ENCODE measurements around the gene H1-8. TPM values are rescaled to one million over a fixed set of nuclear protein-coding genes. Genes with fewer than 3 reads are reported as not detected.
"Not testable (repeated sequence)": the region's sequence is repeated elsewhere in the genome, so short reads cannot be mapped to it uniquely, and the experiment has no call there.

The H1-8 gene
- total RNA-seq, 1 donor from 2014 or later = not detected

- H3K4me3 ChIP-seq (ENCODE audit: low read depth, low read length) = no peak overlapping the region
- H3K27me3 ChIP-seq (ENCODE audit: control insufficient read depth, insufficient read depth, low read length) = no peaks in the 10 kb centered on the region
- DNase-seq (ENCODE audit: low read depth) = no peak
- TF ChIP-seq CTCF (IDR thresholded peaks at IDR 0.05; ENCODE audit: insufficient read depth, low read length, severe bottlenecking) = no peak
- no peak for FAIRE-seq
- H3K36me3 ChIP-seq (ENCODE audit: control insufficient read depth, insufficient read depth, low read length) = no peaks in the 10 kb centered on the region
These were observed 36.7 kb upstream of the H1-8 start for GRCh38 chr3:129506231-129506742.

- Histone ChIP-seq H3K4me3 (ENCODE audit: low read depth, low read length) (no peak overlapping the region), H3K36me3 (ENCODE audit: control insufficient read depth, insufficient read depth, low read length) (no peaks in the 10 kb centered on the region), H3K27me3 (ENCODE audit: control insufficient read depth, insufficient read depth, low read length) (no peaks in the 10 kb centered on the region)
- no peak for DNase-seq (ENCODE audit: low read depth)
- no peak for FAIRE-seq
- no peak for TF ChIP-seq CTCF (IDR thresholded peaks at IDR 0.05; ENCODE audit: insufficient read depth, low read length, severe bottlenecking)
These were observed 35.7 kb upstream of the H1-8 start for GRCh38 chr3:129507181-129507831.

- Histone ChIP-seq H3K27me3 (ENCODE audit: control insufficient read depth, insufficient read depth, low read length) (no peaks in the 10 kb centered on the region), H3K36me3 (ENCODE audit: control insufficient read depth, insufficient read depth, low read length) (no peaks in the 10 kb centered on the region), H3K4me3 (ENCODE audit: low read depth, low read length) (no peak overlapping the region)
- TF ChIP-seq CTCF (IDR thresholded peaks at IDR 0.05; ENCODE audit: insufficient read depth, low read length, severe bottlenecking) = no peak
- FAIRE-seq (peak; percentile 77), DNase-seq (ENCODE audit: low read depth) (no peak)
These were observed 30.4 kb upstream of the H1-8 start for GRCh38 chr3:129512595-129512994.

GRCh38 chr3:129513705-129514104 lies 29.3 kb upstream of the H1-8 start:
- TF ChIP-seq CTCF (IDR thresholded peaks at IDR 0.05; ENCODE audit: insufficient read depth, low read length, severe bottlenecking) = no peak
- Histone ChIP-seq H3K27me3 (ENCODE audit: control insufficient read depth, insufficient read depth, low read length) (no peaks in the 10 kb centered on the region), H3K36me3 (ENCODE audit: control insufficient read depth, insufficient read depth, low read length) (no peaks in the 10 kb centered on the region), H3K4me3 (ENCODE audit: low read depth, low read length) (no peak overlapping the region)
- no peak for DNase-seq (ENCODE audit: low read depth)
- no peak for FAIRE-seq

GRCh38 chr3:129514110-129514509 lies 28.9 kb upstream of the H1-8 start:
- DNase-seq (ENCODE audit: low read depth) = no peak
- FAIRE-seq = no peak
- Histone ChIP-seq H3K4me3 (ENCODE audit: low read depth, low read length) (no peak overlapping the region), H3K27me3 (ENCODE audit: control insufficient read depth, insufficient read depth, low read length) (no peaks in the 10 kb centered on the region), H3K36me3 (ENCODE audit: control insufficient read depth, insufficient read depth, low read length) (no peaks in the 10 kb centered on the region)
- no peak for TF ChIP-seq CTCF (IDR thresholded peaks at IDR 0.05; ENCODE audit: insufficient read depth, low read length, severe bottlenecking)

GRCh38 chr3:129514563-129514962 lies 28.4 kb upstream of the H1-8 start:
- Histone ChIP-seq H3K4me3 (ENCODE audit: low read depth, low read length) (no peak overlapping the region), H3K27me3 (ENCODE audit: control insufficient read depth, insufficient read depth, low read length) (no peaks in the 10 kb centered on the region), H3K36me3 (ENCODE audit: control insufficient read depth, insufficient read depth, low read length) (no peaks in the 10 kb centered on the region)
- TF ChIP-seq CTCF (IDR thresholded peaks at IDR 0.05; ENCODE audit: insufficient read depth, low read length, severe bottlenecking) = no peak
- FAIRE-seq = no peak
- DNase-seq (ENCODE audit: low read depth) = no peak

- peak; percentile 50 for FAIRE-seq
- H3K27me3 ChIP-seq (ENCODE audit: control insufficient read depth, insufficient read depth, low read length); DNase-seq (ENCODE audit: low read depth); H3K36me3 ChIP-seq (ENCODE audit: control insufficient read depth, insufficient read depth, low read length); H3K4me3 ChIP-seq (ENCODE audit: low read depth, low read length): not testable (repeated sequence)
These were observed 27.7 kb upstream of the H1-8 start for GRCh38 chr3:129515108-129515820.

GRCh38 chr3:129515821-129516432 lies 27.0 kb upstream of the H1-8 start:
- not testable (repeated sequence) for H3K4me3 ChIP-seq (ENCODE audit: low read depth, low read length); H3K27me3 ChIP-seq (ENCODE audit: control insufficient read depth, insufficient read depth, low read length); H3K36me3 ChIP-seq (ENCODE audit: control insufficient read depth, insufficient read depth, low read length); DNase-seq (ENCODE audit: low read depth)
- FAIRE-seq = peak; percentile 77

Data from bronchial epithelial cell (primary cell).